ENCODE measurements around the gene TSKU. TPM values are rescaled to one million over a fixed set of nuclear protein-coding genes. Genes with fewer than 3 reads are reported as not detected.

TSKU gene
- polyA plus RNA-seq, 1 of the 3 experiments (the other 2 are of a cell fraction), result 20.7 TPM

- no peak overlapping the region for H3K9ac ChIP-seq
- DNase-seq, result no peak
- no peaks in the 10 kb centered on the region for H3K9me3 ChIP-seq
- POLR2A ChIA-PET, result no interaction called here
- H2AFZ ChIP-seq (ENCODE audit: low read depth), result no peak overlapping the region
- no peak overlapping the region for H3K4me3 ChIP-seq (ENCODE audit: low read depth in 2 of 2, low read length in 1 of 2)
- no peaks in the 10 kb centered on the region for H3K9me2 ChIP-seq
- CTCF ChIA-PET, result interaction anchor here (0.5 to 2.7 kb wide), 2 partner anchors 26 to 204 kb away, joined by 3 to 10 read pairs; no protein-coding TSS in a partner anchor
- no peak overlapping the region for H3K4me2 ChIP-seq
- no peaks in the 10 kb centered on the region for H3F3A ChIP-seq (replicated peaks; ENCODE audit: insufficient read depth)
- peaks cover 8 to 13% of the 10 kb centered on the region in 2 experiments; a peak in 3 of 4 replicates for H3K4me1 ChIP-seq (ENCODE audit: control insufficient read depth in 1 of 2, insufficient read depth in 2 of 2, low read depth in 1 of 2, low read length in 1 of 2)
- H3K79me2 ChIP-seq (ENCODE audit: insufficient read depth), result no peaks in the 10 kb centered on the region
- H3K27ac ChIP-seq (ENCODE audit: low read depth in 2 of 2, low read length in 1 of 2), result no peak overlapping the region
- WGBS (ENCODE audit: low lambda C conversion rate), result 67% methylated on average over 4 of the region's 4 CpGs
- no peaks in the 10 kb centered on the region for H3K36me3 ChIP-seq (replicated peaks in 1 of 2; ENCODE audit: control insufficient read depth in 1 of 2, insufficient read depth in 2 of 2, low read length in 1 of 2)
- H4K20me1 ChIP-seq (ENCODE audit: insufficient read depth), result no peaks in the 10 kb centered on the region
- no peaks in the 10 kb centered on the region; the same call in 1 of the 2 replicates for H3K27me3 ChIP-seq (ENCODE audit: insufficient read depth)
- TF ChIP-seq EZH2phosphoT487 (IDR thresholded peaks at IDR 0.05; ENCODE audit: borderline replicate concordance, low read depth) (no peak), TAF1 (IDR thresholded peaks at IDR 0.05; ENCODE audit: borderline replicate concordance, low read depth, low read length) (no peak), NRF1 (IDR thresholded peaks at IDR 0.05; ENCODE audit: low read depth, low read length) (no peak), RFX5 (IDR thresholded peaks at IDR 0.05; ENCODE audit: low read length) (no peak), REST (IDR thresholded peaks at IDR 0.05; ENCODE audit: low read depth, low read length) (no peak), NFIC (IDR thresholded peaks at IDR 0.05; ENCODE audit: borderline replicate concordance) (no peak), YY1 (IDR thresholded peaks at IDR 0.05; ENCODE audit: low read depth) (no peak), GATA2 (CRISPR knock-in tag; IDR thresholded peaks at IDR 0.05) (no peak), FOXJ3 (CRISPR knock-in tag; IDR thresholded peaks at IDR 0.05) (no peak), EP300 (IDR thresholded peaks at IDR 0.05; ENCODE audit: borderline replicate concordance in 1 of 2, low read depth in 1 of 2, low read length in 1 of 2) (no peak), TEAD4 (IDR thresholded peaks at IDR 0.05; ENCODE audit: borderline replicate concordance, insufficient read depth) (no peak)
Observed at GRCh38 chr11:76760236-76760635, 22.9 kb upstream of the TSKU start.

GRCh38 chr11:76761718-76762355 is 21.3 kb upstream of the TSKU start:
- WGBS (ENCODE audit: low lambda C conversion rate), result 80% methylated on average over 2 of the region's 2 CpGs
- Histone ChIP-seq H3K36me3 (replicated peaks in 1 of 2; ENCODE audit: control insufficient read depth in 1 of 2, insufficient read depth in 2 of 2, low read length in 1 of 2) (no peaks in the 10 kb centered on the region), H3K4me2 (no peak overlapping the region), H3K9ac (no peak overlapping the region), H3K9me2 (no peaks in the 10 kb centered on the region), H2AFZ (ENCODE audit: low read depth) (no peak overlapping the region), H3K9me3 (no peaks in the 10 kb centered on the region), H3K27ac (ENCODE audit: low read depth in 2 of 2, low read length in 1 of 2) (no peak overlapping the region), H3K4me3 (ENCODE audit: low read depth in 2 of 2, low read length in 1 of 2) (no peak overlapping the region), H3F3A (replicated peaks; ENCODE audit: insufficient read depth) (no peaks in the 10 kb centered on the region), H3K27me3 (ENCODE audit: insufficient read depth) (no peaks in the 10 kb centered on the region; the same call in 1 of the 2 replicates), H3K79me2 (ENCODE audit: insufficient read depth) (no peaks in the 10 kb centered on the region), H4K20me1 (ENCODE audit: insufficient read depth) (no peaks in the 10 kb centered on the region), H3K4me1 (ENCODE audit: control insufficient read depth in 1 of 2, insufficient read depth in 2 of 2, low read depth in 1 of 2, low read length in 1 of 2) (peaks cover under 1 to 13% of the 10 kb centered on the region in 2 experiments; a peak in 3 of 4 replicates)
- TF ChIP-seq TCF12 (IDR thresholded peaks at IDR 0.05) (no peak), TAF1 (IDR thresholded peaks at IDR 0.05; ENCODE audit: borderline replicate concordance, low read depth, low read length) (no peak), RFX5 (IDR thresholded peaks at IDR 0.05; ENCODE audit: low read length) (no peak), USF1 (IDR thresholded peaks at IDR 0.05; ENCODE audit: borderline replicate concordance, low read depth) (no peak), SIN3A (IDR thresholded peaks at IDR 0.05; ENCODE audit: borderline replicate concordance, low read depth, low read length) (no peak), RCOR1 (IDR thresholded peaks at IDR 0.05; ENCODE audit: low read length) (no peak)
- CTCF ChIA-PET, result interaction anchor here (0.9 to 2.7 kb wide), 6 partner anchors 14 to 284 kb away, joined by 3 to 10 read pairs (median 3); no protein-coding TSS in a partner anchor
- DNase-seq, result no peak
- POLR2A ChIA-PET, result no interaction called here

All from SK-N-SH (cell line).